Measurements from ENCODE around the gene EPG5. TPM values are rescaled to one million over a fixed set of nuclear protein-coding genes. Genes with fewer than 3 reads are reported as not detected.
"Not testable (repeated sequence)": the region's sequence is repeated elsewhere in the genome, so short reads cannot be mapped to it uniquely, and the experiment has no call there.

Gene EPG5
- total RNA-seq, 1 donor from 2014 or later, result 44.0 TPM

GRCh38 chr18:45864081-45864480, 103.0 kb downstream of the EPG5 start:
- DNase-seq (ENCODE audit: low read depth), result no peak

GRCh38 chr18:45863469-45863868, 103.7 kb downstream of the EPG5 start:
- DNase-seq (ENCODE audit: low read depth), result no peak

DNA sequence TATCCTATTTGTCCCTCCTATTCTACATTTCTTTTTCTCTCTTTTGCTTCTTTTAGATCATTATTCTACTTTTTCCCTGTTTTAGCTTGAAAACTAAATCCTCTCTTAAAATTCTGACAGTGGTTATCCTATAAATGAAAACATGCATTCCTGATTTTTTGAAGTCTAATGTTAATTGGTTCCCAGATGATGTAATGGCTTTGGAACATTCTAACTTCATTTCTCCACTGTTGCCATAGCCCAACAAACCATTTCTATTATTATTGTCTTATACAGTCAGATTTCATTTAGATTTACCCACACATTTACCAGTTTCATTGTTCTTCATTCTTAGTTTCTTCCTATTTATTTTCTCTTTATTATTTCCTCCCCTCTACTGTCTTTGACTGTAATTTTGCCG, 105.2 kb downstream of the EPG5 start:
- no peak for DNase-seq (ENCODE audit: low read depth)

GRCh38 chr18:45860971-45861370, 106.2 kb downstream of the EPG5 start:
- no peak for DNase-seq (ENCODE audit: low read depth)

GRCh38 chr18:45860492-45860891, 106.6 kb downstream of the EPG5 start:
- no peak for DNase-seq (ENCODE audit: low read depth)

- DNase-seq (ENCODE audit: low read depth), result no peak
Measured at GRCh38 chr18:45859334-45859733, 107.8 kb downstream of the EPG5 start.

- peak; percentile 42 for DNase-seq (ENCODE audit: low read depth)
Measured at GRCh38 chr18:45856531-45856930, 110.6 kb downstream of the EPG5 start.

GRCh38 chr18:45854036-45854586, 113.0 kb downstream of the EPG5 start:
- DNase-seq (ENCODE audit: low read depth), result no peak

DNA sequence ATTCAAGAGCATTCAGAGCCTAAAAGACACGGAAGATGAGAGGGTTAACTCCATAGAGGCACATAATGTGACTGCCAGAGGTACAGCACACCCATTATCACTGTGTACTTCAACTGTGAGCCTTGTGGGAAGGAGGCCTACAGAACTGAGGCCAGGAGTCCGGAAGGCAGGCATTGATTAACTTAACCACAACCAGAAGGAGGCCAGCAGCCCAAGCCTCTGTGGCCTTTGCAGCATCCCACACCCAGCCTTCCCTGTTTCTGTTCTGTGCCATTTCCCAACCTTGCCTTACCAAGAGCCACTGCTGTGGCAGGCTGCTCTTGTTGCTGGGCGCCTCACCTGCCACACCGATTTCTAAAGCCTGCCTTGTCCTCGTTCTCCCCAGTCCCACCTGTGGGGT, 114.5 kb downstream of the EPG5 start:
- DNase-seq (ENCODE audit: low read depth), result no peak

GRCh38 chr18:45851161-45851925, 115.8 kb downstream of the EPG5 start:
- DNase-seq (ENCODE audit: low read depth), result no peak

- no peak for DNase-seq (ENCODE audit: low read depth)
Measured at GRCh38 chr18:45850021-45850420, 117.1 kb downstream of the EPG5 start.

DNA sequence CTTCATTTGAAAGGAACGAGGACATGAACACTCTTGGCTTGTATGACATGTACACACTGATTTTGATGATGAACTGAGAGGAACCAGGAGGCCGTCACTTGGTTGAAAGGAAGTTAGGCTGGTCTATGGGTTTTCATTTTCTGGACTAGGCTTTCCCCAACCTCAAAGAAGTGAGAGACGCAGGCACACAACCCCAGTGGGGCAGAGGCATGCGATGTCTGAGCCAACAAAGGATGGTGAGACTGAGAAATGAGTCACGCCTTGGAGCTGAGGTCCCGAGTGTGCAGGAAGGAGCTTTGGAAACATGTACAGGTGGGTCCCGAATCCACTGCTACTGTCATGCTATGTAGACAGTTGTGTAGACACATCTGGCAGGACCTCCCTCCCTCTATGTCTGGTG, 117.6 kb downstream of the EPG5 start:
- DNase-seq (ENCODE audit: low read depth), result no peak

- not testable (repeated sequence) for DNase-seq (ENCODE audit: low read depth)
Measured at GRCh38 chr18:45848643-45849042, 118.5 kb downstream of the EPG5 start.

- no peak for DNase-seq (ENCODE audit: low read depth)
Measured at GRCh38 chr18:45847119-45847518, 120.0 kb downstream of the EPG5 start.

DNA sequence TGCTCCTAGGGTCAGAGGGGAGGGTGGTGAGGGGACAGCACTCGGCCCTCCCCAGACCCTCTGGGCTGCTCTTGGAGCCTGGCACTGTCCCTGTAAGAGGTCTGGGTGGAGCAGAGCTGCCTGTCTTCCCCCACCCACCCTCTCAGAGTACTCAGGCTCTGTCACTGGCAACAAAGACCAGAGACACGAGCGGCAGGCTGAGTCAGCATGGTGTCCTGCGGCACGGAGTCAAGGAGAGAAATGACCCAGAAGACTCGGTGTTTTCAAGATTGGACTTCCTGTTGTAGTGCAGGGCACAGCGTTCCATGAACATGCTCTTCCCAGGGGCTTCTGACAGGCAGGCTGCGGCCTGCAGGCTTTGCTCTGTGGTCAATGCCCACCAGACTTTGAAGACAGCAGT, 121.7 kb downstream of the EPG5 start:
- DNase-seq (ENCODE audit: low read depth), result no peak

GRCh38 chr18:45844938-45845337, 122.2 kb downstream of the EPG5 start:
- no peak for DNase-seq (ENCODE audit: low read depth)

GRCh38 chr18:45843019-45843418, 124.1 kb downstream of the EPG5 start:
- no peak for DNase-seq (ENCODE audit: low read depth)

DNA sequence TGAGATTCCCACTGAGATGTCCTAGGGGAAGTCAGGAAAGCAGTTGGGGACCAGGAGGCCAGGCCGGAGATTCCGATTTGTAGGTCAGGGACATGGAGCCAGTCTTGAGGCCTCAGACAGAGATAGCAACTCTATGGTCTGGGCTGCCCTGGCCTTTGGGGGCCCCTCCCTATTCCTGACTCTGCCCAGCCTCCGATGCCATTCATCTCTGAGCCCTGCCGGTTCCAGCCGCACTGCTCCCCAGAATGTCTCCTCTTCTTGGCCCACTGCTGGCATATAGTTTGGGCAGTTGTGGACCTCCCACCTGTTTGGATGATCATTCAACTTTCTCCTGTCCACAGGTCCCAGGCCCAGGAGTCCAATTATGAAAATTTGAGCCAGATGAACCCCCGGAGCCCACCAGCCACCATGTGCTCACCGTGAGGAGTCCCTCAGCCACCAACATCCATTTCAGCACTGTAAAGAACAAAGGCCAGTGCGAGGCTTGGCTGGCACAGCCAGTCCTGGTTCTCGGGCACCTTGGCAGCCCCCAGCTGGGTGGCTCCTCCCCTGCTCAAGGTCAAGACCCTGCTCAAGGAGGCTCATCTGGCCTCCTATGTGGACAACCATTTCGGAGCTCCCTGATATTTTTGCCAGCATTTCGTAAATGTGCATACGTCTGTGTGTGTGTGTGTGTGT, 125.2 kb downstream of the EPG5 start:
- DNase-seq (ENCODE audit: low read depth), result no peak

DNA sequence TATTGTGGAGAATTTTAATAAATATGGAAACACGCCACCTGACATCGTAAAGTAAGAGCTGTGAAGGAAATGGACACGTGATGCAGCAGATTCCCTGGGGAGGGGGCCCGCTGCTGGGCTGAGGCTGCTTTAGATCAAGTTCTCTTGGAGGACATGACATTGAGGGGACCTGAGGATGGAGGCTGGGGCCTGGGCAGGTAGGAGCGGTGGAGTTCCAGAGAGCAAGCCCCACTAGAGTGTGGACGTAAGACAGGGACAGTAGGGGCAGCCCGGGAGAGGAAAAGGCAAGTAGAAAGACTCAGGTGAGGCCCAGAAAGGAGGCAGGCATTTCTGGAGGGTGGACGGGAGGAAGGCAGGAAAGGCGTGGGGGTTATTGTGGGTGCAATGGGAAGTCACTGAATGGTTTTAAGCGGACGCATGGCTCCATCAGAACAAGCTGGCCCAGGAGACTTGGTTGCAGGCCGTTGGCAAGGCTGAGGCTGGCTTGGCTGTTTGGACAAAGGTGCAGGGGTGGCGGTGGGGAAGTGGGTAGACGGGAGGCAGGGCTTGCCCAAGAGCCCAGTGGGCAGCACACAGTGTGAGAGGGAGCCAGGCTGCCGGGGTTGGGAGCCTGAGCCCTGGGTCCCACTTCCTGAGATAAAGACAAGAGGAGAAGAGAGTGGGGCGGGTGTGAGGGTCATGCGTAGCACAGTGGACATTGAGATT, 125.9 kb downstream of the EPG5 start:
- DNase-seq (ENCODE audit: low read depth), result no peak

DNA sequence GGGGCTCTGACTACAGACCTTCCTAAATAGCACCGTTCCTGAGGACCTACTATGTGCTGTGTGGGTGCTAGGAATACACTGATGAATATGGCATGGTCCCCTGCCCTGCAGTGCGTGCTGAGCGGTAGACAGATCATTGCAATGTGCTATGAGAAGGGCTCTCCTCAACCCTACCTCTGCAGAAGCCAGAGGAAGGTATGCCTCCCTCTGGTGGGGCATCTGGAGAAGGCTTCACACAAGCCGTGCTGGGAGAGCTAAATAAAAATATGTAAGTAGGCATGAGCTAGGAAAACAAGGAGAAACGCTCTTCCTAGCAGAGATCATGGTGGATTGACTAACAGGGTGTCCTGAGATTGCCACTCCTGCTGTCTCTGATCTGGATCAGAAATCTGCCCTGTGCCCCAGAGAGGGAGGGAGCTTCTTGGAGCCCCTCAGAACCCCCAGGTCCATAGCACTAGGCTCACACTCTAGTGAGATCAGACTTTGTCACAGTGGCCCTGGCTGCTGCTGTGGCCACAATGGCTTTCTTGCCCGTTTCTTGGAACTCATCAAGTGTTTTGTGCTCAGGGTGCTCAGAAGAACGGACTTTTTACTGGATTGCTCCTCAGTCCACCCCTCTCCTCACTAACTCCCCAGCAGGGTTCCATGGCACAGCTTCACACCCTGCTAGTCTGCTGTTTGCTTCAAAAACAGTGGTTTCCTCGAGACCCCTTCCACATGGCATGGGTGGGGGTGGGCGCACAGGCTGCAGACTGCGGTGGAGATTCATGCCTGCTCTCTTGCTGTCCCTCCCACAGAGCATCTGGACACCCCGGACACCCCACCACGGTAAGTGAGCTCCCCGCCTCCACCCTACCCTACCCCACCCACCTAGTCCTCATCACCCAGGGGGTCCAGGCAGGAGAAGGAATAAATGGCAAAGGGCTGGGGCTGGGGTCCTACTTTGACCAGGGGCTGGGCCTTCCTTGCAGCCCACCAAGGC, 127.4 kb downstream of the EPG5 start:
- DNase-seq (ENCODE audit: low read depth), result peak; percentile 71

All from renal cortical epithelial cell (primary cell).